LHCN-M2 (cell line): ENCODE measurements around the gene DISP2. TPM values are rescaled to one million over a fixed set of nuclear protein-coding genes. Genes with fewer than 3 reads are reported as not detected.

Experiments used
- DNase-seq: peaks from one replicate; pipeline ENCODE4 v3.0.0-alpha.2; 2012; ENCODE audit warnings: low read depth
- total RNA-seq: library from RNA; depleted of rRNA; stranded (reverse); fragments of >200 nt; gene quantifications from 2 replicates; pipeline ENCODE4 v1.2.3, GENCODE V29; 2014

DISP2 gene
- total RNA-seq, 1 experiment from 2014 or later = 1.3 TPM

GRCh38 chr15:40388941-40389823 is 31.2 kb downstream of the DISP2 start:
- DNase-seq = no peak

- no peak for DNase-seq
These were observed 32.0 kb downstream of the DISP2 start for GRCh38 chr15:40389824-40390595.

GRCh38 chr15:40392986-40393948 is 35.2 kb downstream of the DISP2 start:
- no peak for DNase-seq

- no peak for DNase-seq
These were observed 39.8 kb downstream of the DISP2 start for GRCh38 chr15:40397688-40398412.

GRCh38 chr15:40398413-40398873 is 40.4 kb downstream of the DISP2 start:
- DNase-seq = no peak

GRCh38 chr15:40399370-40399769 is 41.4 kb downstream of the DISP2 start:
- no peak for DNase-seq

GRCh38 chr15:40405501-40406381 is 47.7 kb downstream of the DISP2 start, which contains the start of gene IVD:
TSS of gene IVD (plus strand) at chr15:40405795. CDS start at chr15:40405828, 33 bp downstream.
- DNase-seq = peak; percentile 91

- no peak for DNase-seq
These were observed 49.4 kb downstream of the DISP2 start for GRCh38 chr15:40407330-40407990.

- no peak for DNase-seq
These were observed 51.3 kb downstream of the DISP2 start for GRCh38 chr15:40409366-40409765.

GRCh38 chr15:40410476-40410875 is 52.5 kb downstream of the DISP2 start:
- DNase-seq = no peak

- DNase-seq = no peak
These were observed 54.2 kb downstream of the DISP2 start for GRCh38 chr15:40412095-40412759.

- DNase-seq = no peak
These were observed 55.0 kb downstream of the DISP2 start for GRCh38 chr15:40413036-40413435.

- DNase-seq = no peak
These were observed 56.8 kb downstream of the DISP2 start for GRCh38 chr15:40414816-40415215.

GRCh38 chr15:40415226-40415625 is 57.2 kb downstream of the DISP2 start:
- no peak for DNase-seq

GRCh38 chr15:40416056-40416455 is 58.0 kb downstream of the DISP2 start:
- no peak for DNase-seq

GRCh38 chr15:40418126-40418525 is 60.1 kb downstream of the DISP2 start:
- DNase-seq = no peak

GRCh38 chr15:40420071-40420713 is 62.2 kb downstream of the DISP2 start:
- no peak for DNase-seq

GRCh38 chr15:40420793-40421192 is 62.8 kb downstream of the DISP2 start:
- no peak for DNase-seq
